Trophoblast cell (in vitro differentiated cells and primary cell): ENCODE results near the gene HGFAC.

ENCODE experiments used
- DNase-seq, 2 donors: peaks; one replicate each; pipeline ENCODE4 v3.0.0-alpha.2; 2016
- H2AFZ ChIP-seq: 2 replicates; pipeline ENCODE4 v1.6.1; 2013; ENCODE audit warnings: low read length, moderate library complexity, mild to moderate bottlenecking; ENCODE audit not compliant: insufficient read depth, poor library complexity
- H2AK5ac ChIP-seq: 2 replicates; pipeline ENCODE4 v1.6.1; 2013; ENCODE audit warnings: mild to moderate bottlenecking, low read length
- H2BK120ac ChIP-seq: 2 replicates; pipeline ENCODE4 v1.6.1; 2013; ENCODE audit warnings: low read length, mild to moderate bottlenecking, moderate library complexity; ENCODE audit not compliant: insufficient read depth, poor library complexity
- H2BK12ac ChIP-seq: 2 replicates; pipeline ENCODE4 v1.6.1; 2013; ENCODE audit warnings: mild to moderate bottlenecking, low read length, moderate library complexity
- H2BK5ac ChIP-seq: 2 replicates; pipeline ENCODE4 v1.6.1; 2013; ENCODE audit warnings: low read length, low read depth, moderate library complexity, mild to moderate bottlenecking; ENCODE audit not compliant: poor library complexity
- H3K14ac ChIP-seq: 2 replicates; pipeline ENCODE4 v1.6.1; 2013; ENCODE audit warnings: mild to moderate bottlenecking, low read length
- H3K18ac ChIP-seq: 2 replicates; pipeline ENCODE4 v1.6.1; 2013; ENCODE audit warnings: mild to moderate bottlenecking, low read length
- H3K23ac ChIP-seq: 2 replicates; pipeline ENCODE4 v1.6.1; 2013; ENCODE audit warnings: low read length
- H3K27ac ChIP-seq: 2 replicates; pipeline ENCODE4 v1.5.1; 2013; ENCODE audit warnings: low read depth, mild to moderate bottlenecking, inconsistent platforms, low read length, moderate library complexity
- H3K27me3 ChIP-seq: 2 replicates; pipeline ENCODE4 v1.6.1; 2013; ENCODE audit warnings: inconsistent platforms, mild to moderate bottlenecking, low read length, moderate library complexity; ENCODE audit not compliant: insufficient read depth
- H3K36me3 ChIP-seq, 2 experiments: 1 replicate in 1 of 2; 2 replicates in 1 of 2; pipeline ENCODE4 v1.6.1; 2013; ENCODE audit warnings: low read length in 2 of 2, mild to moderate bottlenecking in 2 of 2, moderate library complexity in 1 of 2; ENCODE audit not compliant: insufficient read depth in 2 of 2, control insufficient read depth in 1 of 2
- H3K4ac ChIP-seq: 2 replicates; pipeline ENCODE4 v1.6.1; 2013; ENCODE audit warnings: low read depth, mild to moderate bottlenecking, low read length, moderate library complexity
- H3K4me1 ChIP-seq, 2 experiments: 1 replicate in 1 of 2; 2 replicates in 1 of 2; pipeline ENCODE4 v1.6.1; 2013; ENCODE audit warnings: low read length in 2 of 2, mild to moderate bottlenecking in 2 of 2, moderate library complexity in 1 of 2; ENCODE audit not compliant: insufficient read depth in 2 of 2, control insufficient read depth in 1 of 2
- H3K4me2 ChIP-seq: 2 replicates; pipeline ENCODE4 v1.6.1; 2013; ENCODE audit warnings: inconsistent platforms, mild to moderate bottlenecking, low read length, moderate library complexity
- H3K4me3 ChIP-seq: 2 replicates; pipeline ENCODE4 v1.5.1; 2013; ENCODE audit warnings: mild to moderate bottlenecking, low read depth, low read length, inconsistent platforms
- H3K79me1 ChIP-seq: one replicate; pipeline ENCODE4 v1.6.1; 2013; ENCODE audit warnings: low read length
- H3K79me2 ChIP-seq: 2 replicates; pipeline ENCODE4 v1.6.1; 2013; ENCODE audit warnings: low read length, mild to moderate bottlenecking; ENCODE audit not compliant: control insufficient read depth, insufficient read depth, poor library complexity
- H3K9ac ChIP-seq: 2 replicates; pipeline ENCODE4 v1.6.1; 2013; ENCODE audit warnings: mild to moderate bottlenecking, low read length
- H3K9me3 ChIP-seq: 2 replicates; pipeline ENCODE4 v1.6.1; 2013; ENCODE audit warnings: low read depth, mild to moderate bottlenecking, control low read depth, inconsistent platforms, low read length; ENCODE audit not compliant: insufficient read depth
- H4K12ac ChIP-seq: 2 replicates; pipeline ENCODE4 v1.6.1; 2013; ENCODE audit warnings: low read depth, mild to moderate bottlenecking, low read length, moderate library complexity
- H4K8ac ChIP-seq: 2 replicates; pipeline ENCODE4 v1.6.1; 2013; ENCODE audit warnings: low read depth, mild to moderate bottlenecking, low read length, moderate library complexity
- H4K91ac ChIP-seq: one replicate; pipeline ENCODE4 v1.6.1; 2013; ENCODE audit warnings: low read depth, mild to moderate bottlenecking, low read length, moderate library complexity
- WGBS: extraction: QIAGEN DNeasy Blood & Tissue Kit; methylation state at CpG from one replicate; pipeline ENCODE4 v1.1.7; 2013; ENCODE audit warnings: missing lambda C conversion rate; ENCODE audit not compliant: insufficient read length, insufficient coverage; ENCODE audit errors: extremely low coverage; 5-methylcytosine and 5-hydroxymethylcytosine counted together

The HGFAC gene

DNA sequence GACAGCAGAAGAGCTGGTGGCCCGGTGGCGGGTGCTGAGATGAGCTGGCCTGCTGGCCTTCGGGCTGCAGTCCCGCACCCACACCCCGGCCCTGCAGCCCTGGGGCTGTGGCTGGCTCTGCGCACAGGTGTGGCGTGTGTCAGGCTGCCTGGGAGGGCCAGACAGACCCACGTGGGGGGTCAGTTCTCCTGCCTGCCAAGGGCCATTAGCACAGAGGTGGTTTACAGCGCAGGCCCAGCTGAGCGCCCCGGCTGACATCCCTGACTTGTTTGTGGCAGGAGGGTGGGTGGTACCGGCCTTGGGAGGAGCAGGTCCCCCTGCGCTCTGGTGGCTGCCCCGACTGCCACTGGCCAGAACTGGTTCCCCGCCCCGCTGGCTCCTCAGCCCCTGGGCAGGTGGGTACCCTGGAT lies 9.4 kb upstream of the HGFAC start:
- Histone ChIP-seq H3K79me2 (no peaks in the 10 kb centered on the region), H3K4me1 (no peaks in the 10 kb centered on the region), H2AK5ac (no peak overlapping the region), H2AFZ (no peak overlapping the region), H3K18ac (no peak overlapping the region), H3K27me3 (no peaks in the 10 kb centered on the region), H2BK120ac (no peak overlapping the region), H3K4ac (no peak overlapping the region), H4K91ac (no peak overlapping the region), H3K23ac (no peak overlapping the region), H2BK12ac (no peak overlapping the region), H4K12ac (no peak overlapping the region), H3K27ac (no peak overlapping the region), H3K4me3 (no peak overlapping the region), H3K9me3 (peaks cover 2% of the 10 kb centered on the region), H3K79me1 (no peaks in the 10 kb centered on the region), H2BK5ac (no peak overlapping the region), H3K36me3 (peaks cover 14 to 15% of the 10 kb centered on the region in 2 experiments), H3K14ac (no peak overlapping the region), H3K4me2 (no peak overlapping the region), H4K8ac (no peak overlapping the region), H3K9ac (no peak overlapping the region)
- WGBS = no CpG with 5 or more reads among the region's 16 CpGs
- DNase-seq = no peak

DNA sequence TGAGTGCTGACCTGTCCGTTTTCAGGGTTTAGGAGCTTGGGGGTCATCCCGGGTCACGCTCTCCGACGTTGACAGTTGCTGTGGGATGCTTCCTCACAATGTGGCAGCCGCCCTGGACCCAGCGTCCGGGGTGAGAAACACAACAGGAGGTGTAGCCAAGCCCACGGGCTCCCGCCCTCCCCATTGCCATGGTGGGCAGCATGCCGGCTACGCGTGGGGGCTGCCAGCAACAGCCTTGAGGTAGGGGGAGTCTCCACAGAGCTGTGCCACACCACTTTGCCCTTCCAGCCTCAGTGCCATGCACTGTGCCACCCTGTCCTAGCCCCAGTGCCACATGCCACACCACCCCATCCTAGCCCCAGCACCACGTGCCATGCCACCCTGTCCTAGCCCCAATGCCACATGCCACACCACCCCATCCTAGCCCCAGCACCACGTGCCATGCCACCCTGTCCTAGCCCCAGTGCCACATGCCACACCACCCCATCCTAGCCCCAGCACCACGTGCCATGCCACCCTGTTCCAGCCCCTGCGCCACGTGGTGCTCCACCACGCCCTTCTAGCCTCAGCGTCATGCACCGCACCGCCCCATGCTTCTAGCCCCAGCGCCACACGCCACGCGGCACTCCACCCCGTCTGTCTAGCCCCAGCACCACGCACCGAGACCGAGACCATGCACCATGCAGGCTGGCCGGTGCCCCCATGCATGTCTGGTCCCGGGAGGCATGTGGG lies 8.5 kb upstream of the HGFAC start:
- Histone ChIP-seq H3K9ac (no peak overlapping the region), H3K23ac (no peak overlapping the region), H2BK5ac (no peak overlapping the region), H3K18ac (no peak overlapping the region), H3K4me3 (no peak overlapping the region), H3K79me2 (no peaks in the 10 kb centered on the region), H2AFZ (no peak overlapping the region), H2AK5ac (no peak overlapping the region), H3K9me3 (peaks cover 2% of the 10 kb centered on the region), H2BK12ac (no peak overlapping the region), H3K79me1 (no peaks in the 10 kb centered on the region), H3K4ac (no peak overlapping the region), H3K36me3 (peaks cover 14 to 15% of the 10 kb centered on the region in 2 experiments), H3K4me2 (no peak overlapping the region), H3K27me3 (no peaks in the 10 kb centered on the region), H4K8ac (no peak overlapping the region), H4K12ac (no peak overlapping the region), H3K27ac (no peak overlapping the region), H2BK120ac (no peak overlapping the region), H3K4me1 (no peaks in the 10 kb centered on the region), H3K14ac (no peak overlapping the region), H4K91ac (no peak overlapping the region)
- no peak for DNase-seq
- WGBS = no CpG with 5 or more reads among the region's 32 CpGs

DNA sequence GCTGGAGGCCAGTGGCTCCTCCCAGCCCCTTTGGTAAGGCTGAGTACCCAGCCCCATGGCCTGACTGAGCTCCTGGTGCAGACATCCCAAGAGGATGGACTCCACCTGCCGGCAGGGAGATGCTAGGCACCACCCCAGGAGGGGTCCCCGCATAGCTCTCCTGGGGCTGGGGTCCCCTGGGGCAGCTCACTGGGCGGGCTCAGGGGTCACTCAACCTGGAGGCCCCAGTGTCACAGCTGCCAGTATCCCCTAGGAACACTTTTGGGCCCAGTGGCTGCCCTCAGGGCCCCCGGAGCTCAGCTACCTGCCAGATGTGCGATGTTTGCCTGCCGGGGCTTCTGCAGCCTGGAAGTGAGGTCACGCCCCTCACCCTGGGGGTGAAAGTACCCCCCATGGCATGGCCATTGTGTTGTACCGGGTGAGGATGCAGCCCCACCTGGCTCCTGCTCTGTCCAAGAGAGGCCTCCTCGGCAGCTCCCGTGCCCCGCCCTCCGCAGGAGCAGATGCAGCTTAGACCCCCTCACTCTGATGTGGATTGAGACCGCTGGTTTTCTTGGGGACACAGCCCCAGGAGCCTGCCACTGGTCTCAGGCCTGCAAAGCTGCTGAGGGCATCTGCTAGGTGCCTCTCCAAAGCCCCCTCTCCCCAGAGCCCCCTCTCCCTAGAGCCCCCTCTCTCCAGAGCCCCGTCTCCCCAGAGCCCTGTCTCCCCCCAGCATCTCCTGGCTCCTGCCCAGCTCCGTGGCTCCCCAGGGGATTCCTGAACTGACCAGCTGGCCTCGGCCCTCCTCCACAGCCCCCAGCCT lies 6.7 kb upstream of the HGFAC start:
- Histone ChIP-seq H3K36me3 (peaks cover 9 to 12% of the 10 kb centered on the region in 2 experiments), H3K4me1 (no peaks in the 10 kb centered on the region), H3K27ac (no peak overlapping the region), H3K9ac (no peak overlapping the region), H3K9me3 (no peaks in the 10 kb centered on the region), H3K23ac (no peak overlapping the region), H3K4me2 (no peak overlapping the region), H4K91ac (no peak overlapping the region), H4K8ac (no peak overlapping the region), H3K79me2 (no peaks in the 10 kb centered on the region), H3K27me3 (no peaks in the 10 kb centered on the region), H4K12ac (no peak overlapping the region), H3K79me1 (no peaks in the 10 kb centered on the region), H3K14ac (no peak overlapping the region), H2AFZ (no peak overlapping the region), H3K18ac (no peak overlapping the region), H2BK5ac (no peak overlapping the region), H2BK12ac (no peak overlapping the region), H3K4ac (no peak overlapping the region), H2AK5ac (no peak overlapping the region), H2BK120ac (no peak overlapping the region), H3K4me3 (no peak overlapping the region)
- no CpG with 5 or more reads among the region's 16 CpGs for WGBS
- no peak for DNase-seq

DNA sequence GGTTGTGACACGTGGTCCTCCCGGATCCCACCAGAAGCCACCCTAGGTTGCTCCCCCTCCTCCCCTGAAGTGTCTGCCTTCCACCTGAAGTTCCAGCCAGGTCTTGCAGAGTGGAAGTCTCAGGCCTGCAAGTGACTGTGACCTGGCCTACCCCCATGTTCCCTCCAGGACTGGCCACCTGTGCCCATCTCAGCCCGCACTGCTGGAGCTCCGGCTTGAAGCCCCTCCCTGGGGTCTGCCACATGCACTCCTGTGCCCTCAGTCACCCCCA lies 6.1 kb upstream of the HGFAC start:
- Histone ChIP-seq H3K79me2 (no peaks in the 10 kb centered on the region), H3K4me1 (no peaks in the 10 kb centered on the region), H4K8ac (no peak overlapping the region), H3K9ac (no peak overlapping the region), H3K9me3 (no peaks in the 10 kb centered on the region), H3K4me3 (no peak overlapping the region), H2BK12ac (no peak overlapping the region), H3K79me1 (no peaks in the 10 kb centered on the region), H3K23ac (no peak overlapping the region), H2BK5ac (no peak overlapping the region), H4K12ac (no peak overlapping the region), H3K4ac (no peak overlapping the region), H3K4me2 (no peak overlapping the region), H3K14ac (no peak overlapping the region), H2AFZ (no peak overlapping the region), H3K36me3 (peaks cover 9 to 12% of the 10 kb centered on the region in 2 experiments), H3K18ac (no peak overlapping the region), H2AK5ac (no peak overlapping the region), H3K27ac (no peak overlapping the region), H3K27me3 (no peaks in the 10 kb centered on the region), H2BK120ac (no peak overlapping the region), H4K91ac (no peak overlapping the region)
- DNase-seq = no peak
- WGBS = no CpG with 5 or more reads among the region's 4 CpGs
